CD4-positive, alpha-beta T cell treated with Interleukin-15 for 4 hours (primary cell): ENCODE results near the gene FAM13A.
"Not testable (repeated sequence)": the region's sequence is repeated elsewhere in the genome, so short reads cannot be mapped to it uniquely, and the experiment has no call there.

Source experiments
- DNase-seq: peaks from one replicate; pipeline ENCODE4 v3.0.0-alpha.2; 2020; ENCODE audit warnings: low spot score

The FAM13A gene

DNA sequence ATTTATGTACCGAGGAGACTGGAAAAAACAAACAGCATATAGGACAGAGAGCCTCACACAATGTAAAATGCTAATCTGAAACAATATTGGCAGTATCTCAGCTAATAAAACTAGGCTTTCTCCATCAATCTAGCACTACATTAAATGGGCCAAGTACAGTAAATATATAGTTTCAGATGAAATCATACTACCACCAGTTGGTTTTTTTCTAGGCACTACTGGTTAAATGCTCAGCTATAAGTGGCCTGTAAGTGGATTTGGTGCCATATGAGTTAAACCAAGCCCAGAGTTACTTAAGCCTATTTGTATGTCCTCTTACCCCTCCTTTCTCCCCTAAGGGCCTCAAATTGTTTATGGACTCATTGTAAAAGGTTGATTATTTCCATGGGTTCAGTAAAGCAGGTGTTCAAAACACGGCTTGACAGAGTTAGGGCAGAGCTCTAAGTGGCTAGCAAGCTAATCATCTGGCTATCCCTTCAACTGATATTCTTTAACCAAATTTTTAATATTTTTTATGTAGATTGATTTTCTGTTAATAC is 57.5 kb downstream of the FAM13A start:
- no peak for DNase-seq

DNA sequence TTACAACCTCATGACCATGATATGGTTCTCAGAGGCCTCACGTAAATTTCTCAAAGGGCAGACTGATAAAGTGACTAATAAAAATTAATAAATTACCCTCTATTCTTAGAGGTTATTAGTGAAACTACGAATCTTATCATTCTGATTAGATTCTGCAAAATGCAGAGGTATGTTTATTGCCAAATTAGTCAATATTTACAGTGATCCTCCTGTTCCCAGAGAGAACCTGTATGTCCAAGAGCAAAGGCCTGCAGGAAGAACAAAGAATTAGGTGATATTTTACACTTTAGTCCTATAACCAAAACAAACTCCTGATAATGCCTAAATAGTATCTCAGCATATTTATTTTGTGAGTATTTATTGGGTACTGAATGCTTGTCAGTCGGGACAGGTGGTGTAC is 58.1 kb downstream of the FAM13A start:
- DNase-seq: no peak

DNA sequence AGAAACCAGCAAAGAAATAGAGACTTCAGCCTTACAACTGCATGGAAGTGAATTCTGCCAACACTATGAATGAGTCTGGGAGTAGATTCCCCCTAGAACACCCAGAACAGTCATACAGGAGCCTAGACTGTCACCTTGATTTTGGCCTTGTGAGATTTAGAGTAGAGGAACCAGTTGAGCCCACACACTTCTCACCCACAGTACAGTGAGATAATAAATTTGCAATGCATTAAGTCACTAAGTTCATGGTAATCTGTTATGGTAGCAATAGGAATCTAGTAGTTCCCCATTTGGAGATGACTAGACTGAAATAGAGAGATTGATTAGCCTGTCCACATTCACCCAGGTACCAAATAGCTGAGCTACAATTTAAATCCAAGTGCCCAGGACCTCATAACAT is 59.0 kb downstream of the FAM13A start:
- no peak for DNase-seq

DNA sequence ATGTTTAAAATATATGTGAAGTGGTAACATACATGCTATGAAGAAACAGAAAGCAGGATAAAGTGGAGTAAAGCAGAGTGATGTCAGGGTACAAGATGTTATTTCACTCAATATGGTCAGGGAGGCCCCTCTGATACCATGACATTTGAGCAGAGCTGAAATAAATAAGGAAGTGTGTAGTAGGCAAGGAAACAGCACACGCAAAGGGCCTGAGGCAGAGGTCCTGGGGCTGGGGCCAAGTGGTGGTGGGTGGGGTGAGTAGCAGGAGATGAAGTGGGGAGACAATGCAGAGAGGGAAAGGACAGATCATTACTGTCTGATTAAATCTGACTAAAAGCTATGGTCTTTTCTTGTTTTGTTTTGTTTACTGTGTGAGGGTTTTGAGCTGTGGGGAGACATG is 61.1 kb downstream of the FAM13A start:
- no peak for DNase-seq

DNA sequence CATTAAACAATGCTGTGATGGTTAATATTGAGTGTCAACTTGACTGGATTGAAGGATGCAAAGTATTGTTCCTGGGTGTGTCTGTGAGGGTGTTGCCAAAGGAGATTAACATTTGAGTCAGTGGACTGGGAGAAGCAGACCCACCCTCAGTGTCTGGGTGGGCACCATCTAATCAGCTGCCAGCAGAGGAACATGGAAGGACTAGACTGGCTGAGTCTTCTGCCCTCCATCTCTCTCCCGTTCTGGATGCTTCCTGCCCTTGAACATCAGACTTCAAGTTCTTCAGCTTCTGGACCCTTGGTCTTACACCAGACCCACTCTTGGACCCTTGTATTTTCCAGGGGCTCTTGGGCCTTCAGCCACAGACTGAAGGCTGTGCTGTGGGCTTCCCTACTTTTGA is 61.7 kb downstream of the FAM13A start:
- DNase-seq: not testable (repeated sequence)

DNA sequence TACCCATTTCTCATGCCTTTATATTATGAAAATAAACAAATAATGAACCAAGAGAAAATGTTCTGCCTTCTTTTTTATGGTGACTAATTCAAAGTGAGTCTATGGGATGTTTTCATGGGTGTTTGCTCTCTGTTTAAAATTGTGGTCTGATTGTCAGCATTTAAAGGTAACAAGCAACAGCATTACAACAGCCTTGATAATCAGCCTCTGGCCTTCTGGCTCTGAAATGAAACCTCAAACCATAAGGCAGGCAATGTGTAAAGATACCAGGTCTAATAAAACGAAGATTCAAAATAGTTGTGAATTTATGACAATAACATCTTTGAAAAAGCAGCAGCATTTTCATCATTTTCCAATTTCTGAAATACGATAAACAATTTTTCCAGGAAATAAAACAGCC is 63.7 kb downstream of the FAM13A start:
- DNase-seq: no peak

DNA sequence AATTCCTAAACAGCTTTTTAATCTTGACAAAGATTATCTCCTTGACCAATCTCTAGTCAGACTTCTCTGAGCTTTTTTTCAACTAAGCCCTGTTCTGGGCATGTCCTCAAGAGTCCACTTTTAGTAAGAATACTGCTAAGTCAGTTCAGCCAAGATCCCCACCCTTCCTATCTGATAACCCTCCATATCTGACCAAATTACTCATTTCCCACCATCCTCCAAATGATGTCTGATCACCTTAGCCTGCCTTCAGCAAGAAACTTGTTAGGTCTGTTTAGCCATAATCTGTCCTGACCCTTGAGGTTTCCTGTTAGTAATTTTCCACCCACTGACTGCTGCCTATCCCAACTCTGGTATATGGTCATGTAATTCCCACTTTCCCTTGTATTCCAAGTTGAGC is 65.2 kb downstream of the FAM13A start:
- DNase-seq: no peak

DNA sequence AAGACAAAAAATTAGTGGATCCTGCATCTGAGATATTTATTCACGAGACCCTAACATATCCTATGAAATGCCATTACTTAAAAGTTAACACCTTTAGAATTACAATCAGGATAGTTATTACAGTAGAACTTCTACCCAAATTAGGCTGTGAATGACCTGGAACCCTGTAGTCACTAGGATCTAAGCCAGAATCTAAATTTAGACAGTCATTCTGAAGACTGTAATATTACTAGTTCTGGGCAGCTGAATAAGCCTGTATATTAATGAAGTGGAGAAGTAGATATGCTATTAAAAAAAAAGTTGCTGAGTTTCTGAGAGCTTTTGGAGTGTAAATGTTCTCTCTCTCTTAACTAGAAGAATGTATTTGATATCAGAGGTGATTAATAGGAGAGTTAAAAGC is 67.0 kb downstream of the FAM13A start:
- no peak for DNase-seq

DNA sequence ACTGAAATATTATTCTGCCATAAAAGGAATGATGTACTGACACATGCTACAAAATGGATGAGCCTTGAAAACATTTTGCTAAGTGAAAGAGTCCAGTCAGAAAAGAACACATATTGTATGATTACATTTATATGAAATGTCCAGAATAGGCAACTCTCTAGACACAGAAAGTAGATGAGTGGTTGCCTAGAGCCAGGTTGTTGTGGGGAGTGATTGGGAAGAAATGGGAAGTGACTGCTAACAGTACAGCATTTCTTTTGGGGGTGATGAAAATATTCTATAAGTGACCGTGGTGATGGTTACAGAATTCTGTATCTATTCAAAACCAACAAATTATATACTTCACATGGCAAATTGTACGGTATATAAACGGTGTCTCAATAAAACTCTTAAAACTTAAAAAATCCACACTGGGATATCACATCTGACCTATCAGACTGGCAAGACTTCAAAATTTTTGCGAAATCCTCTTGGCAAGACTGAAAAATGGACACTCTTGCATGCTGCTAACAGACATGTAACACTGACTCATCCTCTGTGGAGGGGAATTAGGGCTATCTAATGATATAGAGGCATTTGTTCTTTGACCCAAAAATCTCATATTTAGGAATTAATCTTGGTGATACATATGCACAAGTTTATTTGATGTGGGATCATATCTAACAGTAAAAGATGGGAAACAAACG is 71.8 kb downstream of the FAM13A start:
- DNase-seq: no peak

DNA sequence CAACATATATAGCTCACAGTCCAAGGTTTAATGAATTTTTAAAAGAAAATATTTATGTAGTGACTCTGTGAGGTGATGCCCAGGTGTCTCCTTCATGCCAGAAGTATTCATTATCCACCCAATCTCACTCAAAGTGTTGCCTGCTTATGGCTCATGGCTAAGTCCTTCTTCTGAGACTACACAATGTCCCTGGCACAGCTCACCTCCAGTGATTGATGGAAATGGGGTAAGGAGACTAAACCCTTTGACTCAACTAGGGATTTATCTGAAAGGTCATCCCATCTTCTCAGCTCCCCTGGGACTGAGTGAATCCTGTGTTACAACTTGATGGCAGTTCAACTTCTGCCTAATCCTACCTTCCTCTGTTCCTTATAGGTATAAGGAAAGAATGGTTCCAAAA is 74.2 kb downstream of the FAM13A start:
- DNase-seq: no peak

DNA sequence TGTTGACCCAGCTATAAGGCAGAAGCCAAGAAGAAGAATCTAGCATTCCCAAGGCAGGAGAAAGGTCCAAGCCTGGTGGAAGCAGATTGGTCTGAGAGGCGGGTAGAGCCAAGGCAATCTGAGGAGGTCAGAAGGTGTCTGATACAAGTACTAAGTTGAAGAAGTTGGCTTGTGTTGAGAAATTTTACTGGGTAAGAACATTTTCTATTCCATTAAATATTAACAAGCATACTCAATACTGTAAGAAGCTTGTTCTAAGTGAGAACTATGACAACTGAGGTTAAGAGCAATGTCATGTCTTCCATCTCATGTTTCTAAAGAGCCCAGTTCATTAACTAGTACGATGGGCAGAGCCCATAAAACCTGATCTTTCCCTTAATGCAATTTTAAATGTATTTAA is 75.0 kb downstream of the FAM13A start:
- no peak for DNase-seq

DNA sequence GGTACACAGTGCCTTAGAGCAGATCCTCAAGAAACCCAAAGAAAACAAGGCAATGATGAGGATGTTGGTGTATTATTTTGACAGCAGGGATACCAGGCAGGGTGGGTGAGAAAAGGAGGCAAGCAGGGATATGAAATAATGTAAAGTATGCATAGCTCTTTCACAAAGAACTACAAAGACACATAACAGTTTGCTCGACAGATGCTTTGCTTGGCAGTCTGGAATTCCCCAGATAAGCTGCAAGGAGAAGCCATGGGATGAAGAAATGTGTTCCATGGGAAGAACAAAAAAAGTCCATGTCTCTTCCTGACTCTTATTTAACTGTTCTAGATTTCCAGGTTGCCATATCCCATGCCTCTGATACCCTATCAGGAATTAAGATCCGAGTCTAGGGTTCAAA is 75.4 kb downstream of the FAM13A start:
- no peak for DNase-seq

DNA sequence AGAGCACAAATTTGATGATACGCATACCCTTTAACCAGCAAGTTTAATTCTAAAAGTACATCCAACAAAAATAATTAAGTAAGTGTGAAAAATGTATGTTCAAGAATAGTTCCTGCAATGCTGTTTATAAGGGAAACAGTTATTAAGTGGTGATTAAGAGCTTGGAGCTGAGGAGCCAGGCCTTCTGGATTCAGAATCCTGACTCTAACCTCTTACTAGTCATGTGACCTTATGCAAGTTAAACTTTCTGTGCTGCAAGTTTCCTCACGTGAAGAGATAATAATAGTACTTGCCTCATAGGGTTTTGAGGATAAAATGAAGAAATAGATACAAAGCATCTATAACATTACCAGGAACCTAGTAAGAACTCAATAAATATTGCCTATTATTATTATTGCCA is 77.7 kb downstream of the FAM13A start:
- no peak for DNase-seq

DNA sequence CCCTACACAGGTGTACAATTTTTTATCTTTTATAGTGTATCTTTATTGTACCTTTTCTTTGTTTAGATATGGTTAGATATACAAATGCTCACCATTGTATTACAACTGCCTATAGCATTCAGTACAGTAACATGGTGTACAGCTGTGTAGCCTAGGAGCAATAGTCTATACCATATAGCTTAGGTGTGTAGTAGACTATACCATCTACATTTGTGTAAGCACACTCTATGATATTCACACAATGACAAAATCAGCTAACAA is 80.3 kb downstream of the FAM13A start:
- DNase-seq: no peak

DNA sequence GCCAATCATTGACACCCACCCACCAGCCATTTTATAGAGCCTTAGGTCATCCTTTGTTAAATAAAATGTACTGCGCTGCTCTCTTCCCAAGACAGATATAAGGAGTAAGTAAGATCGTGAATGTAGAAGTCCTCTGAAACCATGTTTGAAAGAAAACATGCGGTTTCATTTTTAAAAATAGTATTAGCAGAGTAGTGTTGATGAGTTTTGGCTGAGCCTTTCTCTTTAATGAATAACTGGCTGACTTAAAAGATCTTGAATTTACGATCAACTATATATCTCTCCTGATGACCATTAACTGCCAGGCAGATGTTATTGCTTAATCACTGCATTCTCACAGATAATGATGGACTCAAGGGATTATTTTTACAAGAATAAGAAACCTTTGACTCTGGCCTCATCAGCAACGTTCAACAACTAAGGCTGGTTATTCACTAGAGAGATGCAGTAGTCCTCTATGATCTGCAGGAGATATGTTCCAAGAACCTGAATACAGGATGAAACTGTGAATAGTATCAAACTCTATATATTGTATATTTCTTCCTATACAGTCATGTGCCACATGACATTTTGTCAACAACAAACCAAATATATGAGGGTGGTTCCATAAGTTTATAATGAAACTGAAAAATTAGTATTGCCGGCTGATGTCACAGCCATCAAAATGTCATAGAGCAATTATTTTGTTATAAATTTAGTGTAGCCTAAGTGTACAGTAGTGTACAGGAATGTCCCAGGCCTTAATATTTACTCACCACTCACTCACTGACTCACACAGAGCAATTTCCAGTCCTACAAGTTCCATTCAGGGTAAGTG is 80.8 kb downstream of the FAM13A start:
- no peak for DNase-seq

DNA sequence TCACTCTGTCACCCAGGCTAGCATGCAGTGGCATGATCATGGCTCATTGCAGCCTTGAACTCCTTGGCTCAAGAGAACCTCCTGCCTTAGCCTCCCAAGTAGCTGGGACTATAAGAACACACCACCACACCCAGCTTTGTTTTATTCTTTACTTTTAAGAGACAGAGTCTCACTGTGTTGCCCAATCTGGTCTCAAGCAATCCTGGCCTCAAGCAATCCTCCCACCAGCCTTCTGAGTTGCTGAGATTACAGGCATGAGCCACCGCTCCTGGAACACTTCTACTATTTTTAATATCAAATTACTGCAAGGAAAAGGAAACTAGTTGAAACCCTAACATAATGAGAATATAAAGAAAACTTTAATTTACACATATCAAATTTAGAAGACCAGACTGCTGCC is 85.4 kb downstream of the FAM13A start:
- DNase-seq: no peak

DNA sequence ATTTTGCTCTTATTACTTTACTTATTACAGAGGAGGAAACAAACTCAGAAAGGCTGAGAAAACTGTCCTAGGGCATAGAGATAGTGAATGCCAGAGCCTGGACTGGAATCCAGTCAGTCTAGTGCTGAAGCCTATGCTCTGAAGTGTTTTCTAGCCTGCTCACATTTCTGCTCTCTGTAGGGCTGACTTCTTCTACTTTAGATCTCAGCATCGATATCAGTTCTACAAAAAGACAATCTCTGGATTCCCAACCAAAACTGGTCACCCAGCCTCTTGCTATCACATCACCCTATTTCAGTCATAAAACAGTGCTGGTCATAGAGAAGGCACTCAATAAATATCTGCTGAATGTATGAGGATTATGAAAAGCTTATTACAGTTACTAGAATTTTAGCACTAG is 87.2 kb downstream of the FAM13A start:
- DNase-seq: no peak

DNA sequence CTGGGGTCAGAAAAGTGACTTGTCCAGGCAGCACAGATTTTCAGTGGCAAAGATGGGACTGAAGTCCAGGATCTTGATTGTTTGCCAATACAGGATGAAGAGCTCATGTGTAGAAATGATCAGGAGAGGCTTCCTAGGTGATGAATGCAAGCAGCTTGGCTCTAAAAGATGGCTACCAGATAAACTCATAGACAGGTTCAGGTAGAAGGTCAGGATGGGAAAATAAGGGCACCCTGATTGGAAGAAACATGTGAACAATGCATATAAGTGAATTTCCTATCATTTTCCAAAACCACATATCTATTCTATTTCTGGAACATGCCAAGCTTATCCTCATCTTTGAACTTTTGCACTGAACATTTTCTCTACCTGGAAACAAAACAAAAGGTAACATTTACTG is 87.7 kb downstream of the FAM13A start:
- no peak for DNase-seq

DNA sequence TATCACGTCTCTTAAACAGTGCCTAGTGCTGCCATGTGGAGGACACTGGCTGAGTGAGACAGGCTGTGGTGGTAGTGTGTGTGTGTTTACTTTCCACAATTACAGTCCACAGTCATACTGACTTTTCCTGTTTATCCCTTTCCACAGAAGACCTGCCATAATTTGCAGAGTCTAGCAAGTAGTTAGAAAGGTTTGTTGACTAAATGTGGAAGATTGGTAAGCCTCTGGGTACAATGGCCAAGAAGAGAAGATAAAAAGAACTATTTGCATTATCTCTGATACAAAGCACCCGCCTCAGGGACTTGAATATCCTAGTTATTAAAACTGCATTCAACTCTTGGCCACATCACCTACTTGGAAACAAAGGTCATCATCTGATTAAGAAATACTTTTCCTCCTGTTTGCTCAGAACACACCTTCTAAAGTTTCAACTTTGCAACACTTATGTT is 89.1 kb downstream of the FAM13A start:
- no peak for DNase-seq

DNA sequence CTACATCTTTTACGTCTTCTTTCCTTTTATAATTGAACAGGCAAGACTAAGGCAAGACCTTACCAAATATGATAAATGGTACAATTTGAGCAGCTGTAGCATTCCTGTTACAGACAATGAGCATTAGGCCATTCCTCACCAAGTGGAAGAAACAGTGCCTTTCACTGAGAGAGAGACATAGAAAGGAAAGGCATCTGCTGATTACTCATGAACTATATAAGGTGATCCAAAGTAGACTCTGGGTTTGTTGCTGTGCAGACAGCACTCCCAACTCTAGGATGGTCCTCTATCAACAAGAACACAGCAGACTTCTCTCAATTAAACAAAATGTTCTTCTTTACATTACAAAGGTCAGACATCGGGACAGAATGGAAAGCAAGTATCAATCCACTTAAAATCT is 91.9 kb downstream of the FAM13A start:
- DNase-seq: no peak

DNA sequence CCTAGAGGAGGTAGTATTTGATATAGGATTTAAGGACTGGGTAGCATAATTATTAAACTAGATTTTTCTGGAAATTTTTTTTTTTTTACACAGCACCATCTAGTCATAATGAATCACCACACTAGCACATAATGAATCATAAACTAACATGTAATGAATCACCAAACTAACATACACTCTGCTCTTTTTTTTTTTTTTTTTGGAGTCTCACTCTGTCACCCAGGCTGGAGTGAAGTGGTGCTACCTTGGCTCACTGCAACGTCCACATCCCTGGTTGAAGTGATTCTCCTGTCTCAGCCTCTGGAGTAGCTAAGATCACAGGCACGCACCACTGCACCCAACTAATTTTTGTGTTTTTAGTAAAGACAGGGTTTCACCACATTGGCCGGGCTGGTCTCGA is 92.5 kb downstream of the FAM13A start:
- DNase-seq: no peak

DNA sequence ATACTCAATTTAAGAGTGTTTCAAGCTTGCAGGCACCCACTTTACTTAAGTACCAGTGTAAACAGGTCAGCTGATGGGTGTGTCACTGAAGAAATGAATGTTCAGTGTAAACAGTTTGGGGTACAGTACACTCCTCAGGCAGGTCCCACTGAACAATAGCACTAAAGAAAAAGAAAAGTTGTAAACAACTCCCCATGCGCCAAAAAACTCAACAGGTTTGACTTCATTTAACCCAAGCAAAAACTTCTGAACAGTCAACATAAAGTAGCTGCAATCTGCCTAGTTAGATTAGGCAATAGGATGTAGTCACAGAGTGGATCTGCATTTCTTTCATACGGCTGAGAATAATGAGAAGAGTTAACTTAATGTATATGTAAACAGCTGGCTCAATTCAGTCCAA is 93.2 kb downstream of the FAM13A start:
- no peak for DNase-seq

DNA sequence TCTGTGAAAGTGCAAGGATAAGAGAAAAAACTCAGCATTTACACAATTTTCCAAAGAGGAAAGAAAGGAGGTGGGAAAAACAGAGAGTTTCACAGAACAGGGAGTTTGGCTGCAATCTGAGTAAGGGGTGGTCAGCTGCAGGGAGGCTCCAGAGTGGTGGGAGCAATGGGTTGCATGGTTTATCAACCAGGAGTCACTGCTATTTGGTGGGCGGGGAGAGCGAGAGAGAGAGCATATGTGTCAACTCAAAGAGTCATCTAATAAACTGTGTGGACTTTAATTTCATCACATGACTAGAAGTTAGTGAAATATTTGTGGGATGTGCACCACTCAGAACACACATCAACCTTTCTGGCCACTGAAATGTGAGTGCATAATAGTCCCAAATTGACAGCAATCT is 94.6 kb downstream of the FAM13A start:
- DNase-seq: no peak

DNA sequence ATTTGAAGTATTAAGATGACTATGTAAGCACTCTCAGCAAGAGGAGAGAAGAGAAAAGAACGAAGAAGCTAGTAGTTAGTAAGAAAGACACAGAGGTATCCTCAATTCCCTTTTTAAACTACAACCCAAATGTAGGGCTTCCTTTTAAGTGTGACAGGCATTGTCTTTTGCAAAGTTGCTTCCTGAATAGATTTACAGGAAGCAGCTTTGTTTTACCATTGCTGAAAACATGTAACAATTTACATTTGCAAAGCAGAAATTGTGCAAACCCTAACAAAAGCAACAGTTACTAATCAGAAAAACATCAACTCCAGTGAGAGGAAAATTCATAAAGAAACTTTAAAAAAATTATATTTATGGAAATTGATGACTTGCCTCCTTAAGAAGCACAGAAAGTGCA is 96.4 kb downstream of the FAM13A start:
- no peak for DNase-seq
